PC-9 (cell line): Measurements from ENCODE around the gene PALLD.

Experiments used
- EZH2 ChIP-seq: fragments of 200-600 bp; sonication (generic); IDR thresholded peaks from 2 replicates; pipeline ENCODE4 v1.8.0; 2017; ENCODE audit warnings: antibody characterized with exemption, low read depth
- TF ChIP-seq, protein P1 (sequence below): fragments of 200-600 bp; sonication (generic); conservative IDR thresholded peaks from 2 replicates; pipeline ENCODE4 v1.6.1; 2017; ENCODE audit warnings: mixed run types, antibody characterized with exemption, mild to moderate bottlenecking, moderate library complexity

- TF ChIP-seq, protein P1, sequence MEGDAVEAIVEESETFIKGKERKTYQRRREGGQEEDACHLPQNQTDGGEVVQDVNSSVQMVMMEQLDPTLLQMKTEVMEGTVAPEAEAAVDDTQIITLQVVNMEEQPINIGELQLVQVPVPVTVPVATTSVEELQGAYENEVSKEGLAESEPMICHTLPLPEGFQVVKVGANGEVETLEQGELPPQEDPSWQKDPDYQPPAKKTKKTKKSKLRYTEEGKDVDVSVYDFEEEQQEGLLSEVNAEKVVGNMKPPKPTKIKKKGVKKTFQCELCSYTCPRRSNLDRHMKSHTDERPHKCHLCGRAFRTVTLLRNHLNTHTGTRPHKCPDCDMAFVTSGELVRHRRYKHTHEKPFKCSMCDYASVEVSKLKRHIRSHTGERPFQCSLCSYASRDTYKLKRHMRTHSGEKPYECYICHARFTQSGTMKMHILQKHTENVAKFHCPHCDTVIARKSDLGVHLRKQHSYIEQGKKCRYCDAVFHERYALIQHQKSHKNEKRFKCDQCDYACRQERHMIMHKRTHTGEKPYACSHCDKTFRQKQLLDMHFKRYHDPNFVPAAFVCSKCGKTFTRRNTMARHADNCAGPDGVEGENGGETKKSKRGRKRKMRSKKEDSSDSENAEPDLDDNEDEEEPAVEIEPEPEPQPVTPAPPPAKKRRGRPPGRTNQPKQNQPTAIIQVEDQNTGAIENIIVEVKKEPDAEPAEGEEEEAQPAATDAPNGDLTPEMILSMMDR, result no peak
- TF ChIP-seq EZH2, result no peak
These were observed 304.1 kb downstream of the PALLD start for GRCh38 chr4:168800926-168801325.
